AG04449 (cell line): ENCODE measurements around the gene VWC2.

Experiments used
- CTCF ChIA-PET: fragments of 350-600 bp; formaldehyde crosslinking; extraction: SDS; loops from one replicate; lab custom pipeline; 2021; ENCODE audit warnings: antibody characterized with exemption; lab: Yijun Ruan, JAX
- POLR2A ChIA-PET: fragments of 400-600, 350-600 bp; formaldehyde crosslinking; extraction: SDS; loops from one replicate; lab custom pipeline; 2020; ENCODE audit warnings: antibody characterized with exemption, inconsistent platforms; lab: Yijun Ruan, JAX
- DNase-seq: peaks from one replicate; pipeline ENCODE4 v3.0.0-alpha.2; 2010; ENCODE audit warnings: low read depth, low spot score
- H3K4me3 ChIP-seq: 2 replicates; pipeline ENCODE4 v1.5.1; 2011; ENCODE audit warnings: low read depth, mild to moderate bottlenecking, control low read depth, low read length
- TF ChIP-seq, protein P1 (sequence below): IDR thresholded peaks from one replicate; pipeline ENCODE4 v1.5.1; 2011; ENCODE audit warnings: mild to moderate bottlenecking, moderate library complexity, low read length, control low read depth, inconsistent platforms; ENCODE audit not compliant: insufficient read depth; ENCODE audit errors: missing control alignments

Gene VWC2

DNA sequence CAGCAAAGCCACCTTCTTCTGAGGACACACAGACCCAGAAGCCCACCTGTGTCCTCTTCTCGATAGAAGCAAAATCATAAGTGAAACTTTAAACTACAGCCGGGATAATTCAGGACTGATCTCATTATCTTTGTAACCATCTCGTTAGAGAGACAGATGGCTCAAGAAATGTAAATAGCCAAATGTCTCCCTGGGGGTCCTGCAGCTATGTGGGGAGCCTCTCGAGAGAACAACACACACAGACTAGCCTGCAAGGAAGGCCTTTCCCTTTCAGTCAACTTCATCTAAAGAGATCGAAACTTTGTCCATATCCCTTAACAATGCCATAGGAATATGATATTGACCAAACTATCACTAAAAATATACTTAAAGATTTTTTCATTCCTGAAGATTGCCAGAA lies 93.5 kb downstream of the VWC2 start:
- POLR2A ChIA-PET, result no interaction called here
- DNase-seq, result no peak
- TF ChIP-seq, protein P1, sequence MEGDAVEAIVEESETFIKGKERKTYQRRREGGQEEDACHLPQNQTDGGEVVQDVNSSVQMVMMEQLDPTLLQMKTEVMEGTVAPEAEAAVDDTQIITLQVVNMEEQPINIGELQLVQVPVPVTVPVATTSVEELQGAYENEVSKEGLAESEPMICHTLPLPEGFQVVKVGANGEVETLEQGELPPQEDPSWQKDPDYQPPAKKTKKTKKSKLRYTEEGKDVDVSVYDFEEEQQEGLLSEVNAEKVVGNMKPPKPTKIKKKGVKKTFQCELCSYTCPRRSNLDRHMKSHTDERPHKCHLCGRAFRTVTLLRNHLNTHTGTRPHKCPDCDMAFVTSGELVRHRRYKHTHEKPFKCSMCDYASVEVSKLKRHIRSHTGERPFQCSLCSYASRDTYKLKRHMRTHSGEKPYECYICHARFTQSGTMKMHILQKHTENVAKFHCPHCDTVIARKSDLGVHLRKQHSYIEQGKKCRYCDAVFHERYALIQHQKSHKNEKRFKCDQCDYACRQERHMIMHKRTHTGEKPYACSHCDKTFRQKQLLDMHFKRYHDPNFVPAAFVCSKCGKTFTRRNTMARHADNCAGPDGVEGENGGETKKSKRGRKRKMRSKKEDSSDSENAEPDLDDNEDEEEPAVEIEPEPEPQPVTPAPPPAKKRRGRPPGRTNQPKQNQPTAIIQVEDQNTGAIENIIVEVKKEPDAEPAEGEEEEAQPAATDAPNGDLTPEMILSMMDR, result no peak
- H3K4me3 ChIP-seq, result no peak overlapping the region
- CTCF ChIA-PET, result no interaction called here

DNA sequence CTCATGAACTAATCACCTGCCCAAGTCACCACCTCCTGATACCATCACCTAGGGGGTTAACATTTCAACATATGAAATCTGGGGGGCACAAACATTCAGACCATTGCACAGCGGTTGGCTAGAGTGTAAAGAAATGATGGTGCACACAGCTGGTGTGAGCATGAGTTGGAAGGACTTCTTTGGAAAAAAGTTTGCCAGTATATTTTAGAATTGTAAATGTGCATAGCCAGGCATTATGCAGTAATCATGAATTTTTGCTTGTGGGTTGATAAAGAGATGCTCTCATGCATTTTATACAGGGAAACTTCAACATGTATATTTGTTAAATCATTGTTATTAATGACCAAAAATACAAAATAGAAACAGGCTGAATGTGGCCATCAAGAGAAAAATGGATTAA lies 100.0 kb downstream of the VWC2 start:
- DNase-seq, result no peak
- H3K4me3 ChIP-seq, result no peak overlapping the region
- ChIA-PET POLR2A (no interaction called here), CTCF (no interaction called here)
- TF ChIP-seq, protein P1, result no peak

- ChIA-PET CTCF (no interaction called here), POLR2A (no interaction called here)
- no peak overlapping the region for H3K4me3 ChIP-seq
- TF ChIP-seq, protein P1, result no peak
- DNase-seq, result no peak
These were observed 101.9 kb downstream of the VWC2 start for GRCh38 chr7:49875336-49875735.

GRCh38 chr7:49876202-49876601 lies 102.8 kb downstream of the VWC2 start:
- H3K4me3 ChIP-seq, result no peak overlapping the region
- no peak for DNase-seq
- CTCF ChIA-PET, result no interaction called here
- TF ChIP-seq, protein P1, result no peak
- POLR2A ChIA-PET, result no interaction called here

GRCh38 chr7:49878089-49878488 lies 104.7 kb downstream of the VWC2 start:
- ChIA-PET CTCF (no interaction called here), POLR2A (no interaction called here)
- no peak overlapping the region for H3K4me3 ChIP-seq
- no peak for DNase-seq
- TF ChIP-seq, protein P1, result no peak

DNA sequence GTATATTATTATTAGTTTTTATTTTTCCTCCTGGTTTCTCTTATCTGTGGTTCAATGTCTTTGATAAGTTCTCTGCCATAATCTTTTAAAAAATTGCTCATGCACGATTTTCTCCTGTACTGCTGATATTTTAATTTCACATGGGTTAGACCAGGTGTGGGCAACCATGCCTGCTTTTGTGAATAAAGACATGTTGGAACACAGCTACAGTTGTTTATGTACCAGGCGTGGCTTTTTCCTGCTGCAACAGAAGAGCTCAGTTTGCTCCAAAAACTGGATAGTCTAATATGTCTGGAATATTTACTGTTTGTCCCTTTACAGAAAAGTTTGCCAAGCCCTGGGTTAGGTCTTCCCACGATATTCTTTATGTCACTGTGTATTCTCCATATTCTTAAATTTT lies 105.2 kb downstream of the VWC2 start:
- ChIA-PET CTCF (no interaction called here), POLR2A (no interaction called here)
- no peak overlapping the region for H3K4me3 ChIP-seq
- DNase-seq, result no peak
- TF ChIP-seq, protein P1, result no peak
